HG03442 (cell line): Measurements from ENCODE around the gene GPC1.

ENCODE experiments used
- ATAC-seq: cut with Tn5 transposase; IDR thresholded peaks from one replicate; pipeline ENCODE4 v1.9.1; 2021; ENCODE audit warnings: mild to moderate bottlenecking, moderate library complexity; ENCODE audit not compliant: unreplicated experiment

The GPC1 gene

DNA sequence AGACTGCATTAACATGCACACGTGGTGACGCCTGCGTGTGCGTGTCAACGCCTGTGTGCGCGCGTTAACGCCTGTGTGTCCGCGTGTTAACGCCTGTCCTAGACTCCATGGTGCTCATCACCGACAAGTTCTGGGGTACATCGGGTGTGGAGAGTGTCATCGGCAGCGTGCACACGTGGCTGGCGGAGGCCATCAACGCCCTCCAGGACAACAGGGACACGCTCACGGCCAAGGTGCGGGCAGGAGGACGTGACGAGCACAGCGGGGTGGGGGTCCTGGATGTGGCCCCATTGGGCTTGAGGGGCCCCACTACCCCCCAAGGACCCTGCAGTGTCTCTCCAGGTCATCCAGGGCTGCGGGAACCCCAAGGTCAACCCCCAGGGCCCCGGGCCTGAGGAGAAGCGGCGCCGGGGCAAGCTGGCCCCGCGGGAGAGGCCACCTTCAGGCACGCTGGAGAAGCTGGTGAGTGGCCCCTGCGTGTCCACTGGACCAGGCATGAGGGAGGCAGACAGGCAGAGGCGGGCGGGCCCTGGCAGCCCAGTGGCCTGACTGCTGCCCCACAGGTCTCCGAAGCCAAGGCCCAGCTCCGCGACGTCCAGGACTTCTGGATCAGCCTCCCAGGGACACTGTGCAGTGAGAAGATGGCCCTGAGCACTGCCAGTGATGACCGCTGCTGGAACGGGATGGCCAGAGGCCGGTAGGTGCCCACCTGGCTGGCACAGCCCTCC, 29.2 kb downstream of the GPC1 start:
- ATAC-seq: no peak

- no peak for ATAC-seq
These were observed 29.9 kb downstream of the GPC1 start for GRCh38 chr2:240465268-240465764.

GRCh38 chr2:240465765-240466578, 30.5 kb downstream of the GPC1 start:
- ATAC-seq: no peak

DNA sequence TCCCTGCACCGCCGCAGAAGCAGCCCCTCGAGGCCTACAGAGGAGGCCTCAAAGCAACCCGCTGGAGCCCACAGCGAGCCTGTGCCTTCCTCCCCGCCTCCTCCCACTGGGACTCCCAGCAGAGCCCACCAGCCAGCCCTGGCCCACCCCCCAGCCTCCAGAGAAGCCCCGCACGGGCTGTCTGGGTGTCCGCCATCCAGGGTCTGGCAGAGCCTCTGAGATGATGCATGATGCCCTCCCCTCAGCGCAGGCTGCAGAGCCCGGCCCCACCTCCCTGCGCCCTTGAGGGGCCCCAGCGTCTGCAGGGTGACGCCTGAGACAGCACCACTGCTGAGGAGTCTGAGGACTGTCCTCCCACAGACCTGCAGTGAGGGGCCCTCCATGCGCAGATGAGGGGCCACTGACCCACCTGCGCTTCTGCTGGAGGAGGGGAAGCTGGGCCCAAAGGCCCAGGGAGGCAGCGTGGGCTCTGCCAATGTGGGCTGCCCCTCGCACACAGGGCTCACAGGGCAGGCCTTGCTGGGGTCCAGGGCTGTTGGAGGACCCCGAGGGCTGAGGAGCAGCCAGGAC, 31.2 kb downstream of the GPC1 start:
- ATAC-seq: no peak

DNA sequence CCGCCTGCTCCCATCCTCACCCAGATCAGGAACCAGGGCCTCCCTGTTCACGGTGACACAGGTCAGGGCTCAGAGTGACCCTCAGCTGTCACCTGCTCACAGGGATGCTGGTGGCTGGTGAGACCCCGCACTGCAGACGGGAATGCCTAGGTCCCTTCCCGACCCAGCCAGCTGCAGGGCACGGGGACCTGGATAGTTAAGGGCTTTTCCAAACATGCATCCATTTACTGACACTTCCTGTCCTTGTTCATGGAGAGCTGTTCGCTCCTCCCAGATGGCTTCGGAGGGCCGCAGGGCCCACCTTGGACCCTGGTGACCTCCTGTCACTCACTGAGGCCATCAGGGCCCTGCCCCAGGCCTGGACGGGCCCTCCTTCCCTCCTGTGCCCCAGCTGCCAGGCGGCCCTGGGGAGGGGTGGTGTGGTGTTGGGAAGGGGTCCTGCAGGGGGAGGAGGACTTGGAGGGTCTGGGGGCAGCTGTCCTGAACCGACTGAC, 31.7 kb downstream of the GPC1 start:
- no peak for ATAC-seq

DNA sequence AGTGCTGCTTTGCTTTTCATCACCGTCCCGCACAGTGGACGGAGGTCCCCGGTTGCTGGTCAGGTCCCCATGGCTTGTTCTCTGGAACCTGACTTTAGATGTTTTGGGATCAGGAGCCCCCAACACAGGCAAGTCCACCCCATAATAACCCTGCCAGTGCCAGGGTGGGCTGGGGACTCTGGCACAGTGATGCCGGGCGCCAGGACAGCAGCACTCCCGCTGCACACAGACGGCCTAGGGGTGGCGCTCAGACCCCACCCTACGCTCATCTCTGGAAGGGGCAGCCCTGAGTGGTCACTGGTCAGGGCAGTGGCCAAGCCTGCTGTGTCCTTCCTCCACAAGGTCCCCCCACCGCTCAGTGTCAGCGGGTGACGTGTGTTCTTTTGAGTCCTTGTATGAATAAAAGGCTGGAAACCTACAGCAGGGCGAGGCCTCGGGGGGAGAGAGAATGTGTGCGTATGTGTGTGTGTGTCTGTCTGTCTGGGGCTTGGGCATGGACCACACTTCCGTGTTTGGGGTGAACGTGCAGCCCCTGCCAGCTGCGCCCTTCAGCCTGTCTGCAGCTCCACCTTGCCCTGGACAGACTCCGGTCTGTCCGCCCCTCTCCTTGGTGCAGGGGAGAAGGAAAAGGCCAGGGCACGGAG, 32.3 kb downstream of the GPC1 start:
- no peak for ATAC-seq

DNA sequence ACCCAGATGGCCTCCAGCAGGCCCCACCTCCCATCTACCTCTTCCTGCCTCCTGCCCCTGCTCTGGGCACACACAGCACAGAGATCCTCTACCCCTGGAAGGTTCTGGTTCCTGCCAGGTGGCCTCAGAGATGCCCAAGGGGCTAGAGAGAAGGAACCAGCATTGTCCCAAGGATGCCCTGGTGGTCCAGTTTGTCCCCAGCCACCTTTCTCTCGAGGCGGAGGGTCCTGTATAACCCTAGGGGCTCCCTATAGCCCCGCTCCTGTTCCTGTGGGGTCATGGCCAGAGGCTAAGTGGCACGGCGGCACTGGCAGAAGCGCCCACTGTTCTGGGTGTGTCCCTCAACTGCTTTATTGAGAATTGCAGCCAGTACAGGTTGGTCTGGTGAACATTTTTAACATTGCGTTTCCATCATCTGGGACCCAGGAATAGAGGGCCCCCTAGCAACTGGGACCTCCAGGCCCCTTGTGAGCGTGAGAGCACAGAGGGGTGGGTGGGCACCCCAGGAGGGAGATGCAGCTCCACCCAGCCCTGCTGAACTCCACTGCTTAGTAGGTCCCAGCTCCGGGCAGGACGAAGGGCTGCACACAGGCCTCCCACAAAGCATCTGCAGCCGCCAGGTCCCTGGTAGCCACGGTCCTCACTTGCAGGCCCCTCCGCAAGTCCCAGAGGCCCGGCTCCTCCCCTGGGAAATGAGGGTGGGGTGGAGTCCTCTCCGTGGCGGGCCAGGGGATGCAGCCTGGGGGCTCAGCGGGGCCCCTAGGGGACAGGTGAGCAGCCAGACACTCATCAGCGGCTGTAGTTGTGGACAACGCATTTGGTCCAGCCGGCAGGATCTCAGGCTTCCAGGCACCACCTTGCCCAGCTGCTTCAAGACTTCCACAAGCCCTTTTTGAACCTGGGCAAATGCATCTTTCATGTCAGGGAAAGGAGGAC, 33.1 kb downstream of the GPC1 start:
- ATAC-seq: no peak

DNA sequence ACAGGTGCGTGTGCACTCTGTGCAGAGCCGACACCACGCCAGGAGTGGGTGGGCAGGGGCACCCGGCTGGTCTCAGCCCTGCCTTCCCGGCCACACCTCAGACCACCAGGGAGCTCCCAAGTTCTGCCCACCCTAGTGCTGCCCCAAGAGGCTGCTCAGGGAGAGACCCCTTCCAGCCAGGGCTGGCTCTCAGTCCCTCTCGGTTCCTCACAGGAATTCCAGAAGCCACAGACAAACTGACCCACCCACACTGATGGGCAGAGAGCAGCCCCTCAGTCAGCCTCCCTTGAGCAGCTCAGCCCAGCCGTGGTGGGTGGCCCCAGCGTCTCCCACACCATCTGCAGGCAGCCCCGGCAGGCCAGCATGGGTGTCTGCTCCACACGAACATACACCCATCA, 33.8 kb downstream of the GPC1 start:
- ATAC-seq: no peak

GRCh38 chr2:240469740-240470139, 34.3 kb downstream of the GPC1 start:
- no peak for ATAC-seq

DNA sequence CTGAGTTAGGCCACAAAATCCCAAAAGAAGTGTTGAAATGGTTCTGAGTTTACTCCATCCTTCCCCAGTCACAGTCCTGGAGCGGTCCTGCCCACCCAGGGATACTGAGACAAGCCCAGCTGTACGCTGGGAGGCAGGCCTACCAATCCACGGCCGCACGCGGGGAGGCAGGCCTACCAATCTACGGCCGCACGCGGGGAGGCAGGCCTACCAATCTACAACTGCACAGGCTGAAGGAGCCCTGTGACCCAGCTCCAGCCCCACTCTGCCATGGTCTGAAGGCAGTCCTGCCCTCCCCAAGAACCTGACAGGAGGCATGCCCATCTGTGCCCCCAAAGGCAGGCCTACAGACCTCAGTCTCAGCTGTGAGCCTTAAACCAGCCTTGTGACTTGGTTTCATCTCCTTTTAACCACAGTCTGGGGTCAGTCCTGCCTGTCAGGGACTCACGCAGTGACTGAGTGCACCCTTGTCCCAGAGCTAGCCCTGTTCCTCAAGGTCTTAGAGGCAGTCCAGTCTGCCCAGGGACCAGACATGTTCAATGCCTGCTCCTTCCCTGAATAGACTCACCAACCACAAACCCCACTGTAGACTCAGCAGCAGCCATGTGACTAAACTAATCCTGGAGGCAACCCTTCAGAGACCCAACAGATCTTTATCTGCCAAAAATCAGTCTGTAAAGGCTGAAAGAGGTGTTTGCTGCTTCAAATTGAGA, 36.8 kb downstream of the GPC1 start:
- ATAC-seq: no peak

GRCh38 chr2:240473211-240473610, 37.7 kb downstream of the GPC1 start:
- ATAC-seq: no peak

DNA sequence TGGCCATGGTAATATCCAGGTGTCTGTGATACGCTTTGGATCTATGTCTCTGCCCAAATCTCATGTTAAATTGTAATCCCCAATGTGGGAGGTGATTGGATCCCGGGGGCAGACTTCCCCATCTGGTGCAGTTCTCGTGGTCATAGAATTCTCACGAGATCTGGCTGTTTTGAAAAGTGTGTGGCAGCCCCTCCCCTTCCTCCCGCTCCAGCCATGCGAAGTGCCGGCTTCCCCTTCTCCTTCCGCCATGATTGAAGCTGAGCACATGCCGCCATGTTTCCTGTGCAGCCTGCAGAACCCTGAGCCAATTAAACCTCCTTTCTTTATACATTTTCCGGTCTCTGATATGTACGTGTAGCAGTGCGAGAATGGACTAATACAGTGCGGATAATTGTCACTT, 42.5 kb downstream of the GPC1 start:
- no peak for ATAC-seq

DNA sequence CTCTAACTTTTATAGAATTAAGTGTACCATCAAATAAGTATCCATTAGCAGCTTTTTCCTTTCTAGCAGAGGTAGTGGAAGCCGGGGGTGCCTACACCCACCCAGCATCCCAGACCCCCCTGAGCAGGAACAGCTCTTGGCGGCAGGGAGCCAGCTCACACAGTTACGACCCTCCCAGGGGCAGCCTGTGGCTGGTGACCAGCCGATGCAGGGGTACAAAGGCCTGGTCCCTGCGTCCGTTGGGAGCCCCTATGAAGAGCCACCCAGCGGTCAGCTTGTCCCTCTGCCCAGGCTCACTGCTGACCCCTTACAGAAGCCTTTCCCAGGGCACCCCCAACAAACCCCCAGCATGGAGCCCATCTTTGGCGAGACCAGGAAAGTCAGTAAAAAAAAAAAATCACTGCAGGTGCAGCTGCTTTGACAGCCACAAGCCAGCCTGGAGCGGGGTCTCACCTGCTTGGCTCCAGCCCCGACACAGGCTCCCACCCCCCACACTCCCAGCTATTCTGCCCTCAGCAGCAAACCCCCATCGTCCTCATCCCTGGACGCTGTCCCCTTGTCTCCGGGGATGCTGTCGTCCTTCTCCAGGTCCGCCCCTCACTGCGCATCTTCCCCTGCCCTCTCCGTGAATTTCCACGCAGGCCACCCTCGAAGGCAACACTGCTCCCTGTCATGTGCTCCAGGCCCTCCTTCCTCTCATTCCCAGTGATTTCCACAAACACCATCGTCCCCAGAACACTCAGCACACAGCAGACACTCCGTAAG, 43.1 kb downstream of the GPC1 start:
- ATAC-seq: no peak

GRCh38 chr2:240479111-240479501, 43.6 kb downstream of the GPC1 start:
- ATAC-seq: no peak

- no peak for ATAC-seq
These were observed 45.6 kb downstream of the GPC1 start for GRCh38 chr2:240480834-240481623.

DNA sequence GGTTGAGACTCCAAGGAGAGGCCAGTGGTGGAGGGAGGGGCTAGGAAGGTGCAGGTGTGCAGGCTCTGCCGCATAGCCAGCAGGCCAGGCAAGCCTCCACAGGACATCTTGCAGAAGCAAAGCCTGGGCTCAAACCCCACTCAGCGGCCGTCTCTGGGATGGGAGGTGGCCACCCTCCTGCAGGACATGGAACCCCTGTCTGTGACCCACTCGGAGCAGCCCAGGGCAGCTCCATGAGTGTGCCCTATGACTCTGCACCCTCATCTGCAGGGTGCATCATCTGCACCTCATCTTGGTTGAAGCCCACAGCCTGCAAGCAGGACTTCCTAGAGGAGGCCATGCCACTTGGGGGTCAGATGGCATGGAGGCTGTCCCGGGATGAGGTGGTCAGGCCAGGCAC, 46.3 kb downstream of the GPC1 start:
- ATAC-seq: no peak

- ATAC-seq: no peak
These were observed 46.7 kb downstream of the GPC1 start for GRCh38 chr2:240482141-240482540.

GRCh38 chr2:240491483-240491882, 56.0 kb downstream of the GPC1 start:
- no peak for ATAC-seq
